ENCODE results near the gene TMEM143.
A peak's percentile ranks its signal among the peaks of the same experiment; 100 is the strongest.
"Not testable (repeated sequence)": the region's sequence is repeated elsewhere in the genome, so short reads cannot be mapped to it uniquely, and the experiment has no call there.

TMEM143 gene

GRCh38 chr19:48390188-48391099 lies 26.7 kb upstream of the TMEM143 start:
- DNase-seq: peak; percentile 62

GRCh38 chr19:48386981-48387380 lies 23.2 kb upstream of the TMEM143 start:
- no peak for DNase-seq

- no peak for DNase-seq
These were observed 21.8 kb upstream of the TMEM143 start for GRCh38 chr19:48385461-48386087.

GRCh38 chr19:48382286-48382685 lies 18.5 kb upstream of the TMEM143 start:
- no peak for DNase-seq

- no peak for DNase-seq
These were observed 17.6 kb upstream of the TMEM143 start for GRCh38 chr19:48381178-48381950.

DNA sequence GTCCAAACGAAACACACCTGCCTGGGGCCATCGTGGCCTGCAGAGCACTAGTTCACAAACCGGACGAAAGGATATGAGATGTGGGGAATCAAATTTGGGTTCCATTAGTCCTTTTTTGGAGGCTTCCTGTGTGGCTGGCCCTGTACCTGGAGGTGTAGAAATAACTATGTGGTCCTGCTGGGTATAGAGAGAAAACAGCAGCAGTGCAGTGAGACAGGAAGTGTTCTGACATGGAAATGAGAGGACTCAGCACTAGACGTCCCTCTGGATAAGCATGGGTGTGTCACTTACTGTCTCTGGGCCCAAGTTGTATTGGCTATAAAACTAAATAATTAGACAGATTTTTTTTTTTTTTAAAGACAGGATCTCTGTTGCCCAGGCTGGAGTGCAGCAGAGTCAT lies 15.3 kb upstream of the TMEM143 start:
- no peak for DNase-seq

DNA sequence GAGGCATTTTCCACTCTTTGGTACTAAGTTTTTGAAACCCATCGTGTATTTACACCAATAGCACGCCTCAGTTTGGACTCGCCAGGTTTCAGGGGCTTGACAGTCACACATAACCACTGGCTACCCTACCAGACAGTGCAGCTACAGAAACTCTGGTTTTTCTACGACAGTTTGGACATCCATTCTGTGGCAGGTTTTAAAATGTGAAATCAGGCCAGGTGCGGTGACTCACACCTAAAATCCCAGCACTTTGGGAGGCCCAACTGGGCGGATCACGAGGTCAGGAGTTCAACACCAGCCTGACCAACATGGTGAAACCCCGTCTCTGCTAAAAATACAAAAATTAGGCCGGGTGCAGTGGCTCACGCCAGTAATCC lies 14.4 kb upstream of the TMEM143 start:
- no peak for DNase-seq

DNA sequence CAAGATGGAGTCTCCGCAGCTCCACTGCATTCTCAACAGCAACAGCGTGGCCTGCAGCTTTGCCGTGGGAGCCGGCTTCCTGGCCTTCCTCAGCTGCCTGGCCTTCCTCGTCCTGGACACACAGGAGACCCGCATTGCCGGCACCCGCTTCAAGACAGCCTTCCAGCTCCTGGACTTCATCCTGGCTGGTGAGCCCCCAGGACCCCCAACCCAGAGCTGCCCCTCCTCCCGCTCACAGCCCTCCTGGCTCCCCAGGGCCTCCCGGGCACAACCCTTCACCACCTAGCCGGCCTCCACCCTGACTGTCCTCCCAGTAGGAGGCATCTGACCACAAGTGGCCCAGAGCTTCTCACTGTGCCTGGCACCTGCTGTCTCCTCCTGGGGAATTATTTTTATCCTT lies 9.8 kb upstream of the TMEM143 start:
- DNase-seq: no peak

DNA sequence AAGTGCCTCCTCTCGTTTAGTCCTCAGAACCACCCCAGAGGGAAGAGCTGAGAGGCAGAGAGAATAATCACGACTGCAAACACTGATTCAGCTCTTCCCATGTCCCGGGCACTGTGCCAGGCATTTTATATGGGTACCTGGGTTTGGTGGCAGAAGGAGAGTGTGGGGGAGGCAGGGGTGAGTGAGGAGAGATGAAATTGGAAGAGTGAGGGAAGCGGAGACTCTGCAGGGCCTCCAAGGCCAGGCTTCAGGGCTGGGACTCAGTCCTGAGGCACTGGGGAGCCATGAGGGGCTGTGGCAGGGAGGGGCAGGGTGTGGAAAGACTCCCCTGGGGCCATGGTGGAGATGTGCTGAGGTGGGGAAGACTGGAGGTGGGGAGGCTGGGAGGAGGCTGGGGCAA lies 9.2 kb upstream of the TMEM143 start:
- DNase-seq: no peak

DNA sequence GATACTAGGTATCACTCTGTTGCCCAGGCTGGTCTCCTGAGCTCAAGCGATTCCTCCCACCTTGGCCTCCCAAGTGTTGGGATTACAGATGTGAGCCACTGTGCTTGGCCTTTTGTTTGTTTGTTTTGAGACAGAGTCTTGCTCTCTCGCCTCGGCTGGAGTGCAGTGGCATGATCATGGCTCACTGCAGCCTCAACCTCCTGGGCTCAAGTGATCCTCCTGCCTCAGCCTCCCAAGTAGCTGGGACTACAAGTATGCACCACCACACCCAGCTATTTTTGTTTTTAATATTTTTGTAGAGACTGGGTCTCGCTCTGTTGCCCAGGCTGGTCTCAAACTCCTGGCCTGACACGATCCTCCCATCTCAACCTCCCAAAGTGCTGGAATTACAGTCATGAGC lies 8.0 kb upstream of the TMEM143 start:
- DNase-seq: not testable (repeated sequence)

GRCh38 chr19:48371367-48371766 lies 7.6 kb upstream of the TMEM143 start:
- no peak for DNase-seq

DNA sequence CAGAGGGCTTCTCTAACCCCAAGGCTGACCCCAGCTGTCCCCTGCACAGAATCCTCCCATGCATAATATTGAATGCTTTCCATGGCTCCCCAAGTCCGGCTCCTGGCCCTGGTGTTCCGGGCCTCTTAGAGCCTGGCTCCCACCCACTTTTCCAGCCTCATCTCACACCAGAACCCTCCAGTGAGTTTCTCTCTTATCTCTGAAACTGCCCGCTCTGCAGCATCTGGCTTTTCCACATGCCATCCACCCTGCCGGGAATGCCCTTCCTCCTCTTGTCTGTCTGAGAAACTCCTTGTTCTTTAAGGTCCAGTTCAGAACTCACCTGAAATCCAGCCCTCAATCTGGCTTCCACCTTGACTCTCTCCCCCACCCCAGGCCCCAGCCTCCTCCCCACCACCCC lies 7.2 kb upstream of the TMEM143 start:
- DNase-seq: no peak

- no peak for DNase-seq
These were observed 5.2 kb upstream of the TMEM143 start for GRCh38 chr19:48368936-48369335.

DNA sequence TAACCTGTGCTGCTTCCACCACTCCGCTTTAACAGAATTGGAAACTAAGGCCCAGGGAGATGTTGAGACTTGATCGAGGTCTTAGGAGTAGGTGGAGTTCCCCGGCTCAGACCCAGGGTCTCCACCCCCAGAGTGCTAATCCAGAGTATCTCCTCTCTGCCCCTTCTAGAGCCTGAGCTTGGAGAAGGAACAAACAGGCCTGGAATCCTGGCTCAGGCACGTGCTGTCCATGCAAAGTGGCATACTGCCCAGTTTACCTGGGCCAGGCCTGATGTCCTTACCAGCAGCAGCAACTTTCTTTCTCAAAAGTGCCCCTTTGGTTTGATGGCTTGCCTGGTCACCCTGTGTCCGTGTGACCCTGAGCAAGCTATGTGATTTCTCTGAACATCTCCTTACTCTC lies 4.1 kb upstream of the TMEM143 start:
- DNase-seq: no peak

DNA sequence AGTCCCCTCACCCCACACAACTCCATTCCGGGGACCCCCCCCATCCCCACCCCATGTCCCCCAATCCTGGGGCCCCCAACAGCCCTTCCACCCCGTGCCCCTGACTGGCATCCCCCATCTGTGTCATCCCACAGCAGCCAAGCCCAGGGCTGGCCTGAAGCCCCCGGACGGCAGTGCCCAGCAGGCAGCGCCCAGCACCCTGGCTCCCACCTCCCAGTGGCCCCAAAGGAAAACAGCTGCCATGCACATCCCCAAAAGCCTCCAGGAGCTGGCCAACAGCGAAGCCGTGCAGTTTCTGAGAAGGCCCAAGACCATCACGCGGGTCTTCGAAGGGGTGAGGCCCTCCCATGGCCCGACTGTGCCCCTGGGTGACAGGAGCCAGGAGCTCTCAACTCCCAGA lies 1.9 kb upstream of the TMEM143 start:
- no peak for DNase-seq

DNA sequence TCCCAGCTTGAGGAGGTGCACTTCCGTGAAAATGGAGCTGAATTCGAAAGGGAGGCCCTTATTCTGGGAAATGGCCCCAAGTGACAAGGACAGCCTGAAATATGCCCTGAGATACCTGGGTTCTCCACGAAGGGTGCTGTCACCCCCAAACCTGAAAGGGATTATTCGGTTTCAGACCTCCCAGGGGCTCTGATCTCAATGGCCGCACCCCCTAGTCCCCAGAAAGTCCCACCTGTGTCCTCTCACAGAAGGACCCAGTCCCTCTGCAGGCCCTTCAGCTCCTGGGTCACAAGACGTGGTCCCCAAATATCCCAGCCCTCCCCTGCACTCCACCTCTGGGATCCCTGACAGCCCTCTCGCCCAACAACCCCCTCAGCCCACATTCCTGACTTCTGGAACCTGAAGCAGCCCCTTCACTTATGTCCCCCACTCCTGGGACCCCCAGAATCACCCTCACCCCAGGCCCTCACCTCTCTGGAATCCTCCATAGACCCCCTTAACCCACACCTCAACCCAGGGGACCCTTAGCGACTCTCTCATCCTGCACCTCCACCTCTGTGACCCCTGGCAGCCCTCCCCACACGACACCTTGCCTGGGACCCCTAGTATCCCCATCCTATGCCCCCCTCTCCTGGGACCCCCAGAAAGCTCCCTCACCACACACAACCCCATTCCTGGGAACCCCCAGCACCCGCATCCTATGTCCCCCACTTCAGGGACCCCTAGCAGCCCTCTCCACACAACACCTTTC lies 1.0 kb upstream of the TMEM143 start:
- no peak for DNase-seq

DNA sequence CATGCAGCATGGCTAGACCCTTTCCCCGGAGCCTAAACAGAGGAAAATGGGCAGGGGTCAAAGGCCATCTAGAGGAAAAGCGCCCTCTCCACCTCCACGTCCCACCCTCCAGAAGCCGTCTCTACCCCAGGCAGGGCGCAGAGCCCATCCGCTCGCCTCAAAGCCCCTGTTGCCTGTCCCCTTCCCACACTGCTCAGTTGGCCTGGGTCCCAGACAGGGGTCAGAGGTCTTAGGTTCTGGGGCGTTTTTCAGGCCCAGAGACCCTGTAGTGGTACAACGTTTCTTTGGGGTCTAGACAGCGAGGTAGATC lies 285 bp downstream of the TMEM143 start:
- no peak for DNase-seq

GRCh38 chr19:48362716-48363499 lies 832 bp downstream of the TMEM143 start:
- peak; percentile 88 for DNase-seq

DNA sequence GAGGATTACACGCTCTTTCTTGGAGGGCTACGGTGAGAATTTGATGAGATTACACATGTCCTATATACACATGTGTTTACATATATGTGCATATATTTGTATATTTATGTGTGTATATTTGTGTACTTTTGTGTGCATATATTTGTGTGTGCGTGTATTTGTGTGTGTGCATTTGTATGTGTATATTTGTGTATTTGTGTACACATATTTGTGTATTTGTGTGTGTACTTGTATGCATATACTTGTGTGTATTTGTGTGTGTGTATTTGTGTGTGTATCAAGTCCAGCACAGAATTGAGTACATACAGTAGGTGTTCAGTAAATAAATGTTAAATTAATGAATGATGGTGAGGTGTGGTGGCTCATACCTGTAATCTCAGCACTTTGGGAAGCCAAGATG lies 1.8 kb downstream of the TMEM143 start:
- no peak for DNase-seq

- DNase-seq: no peak
These were observed 4.6 kb downstream of the TMEM143 start for GRCh38 chr19:48359123-48359522.

GRCh38 chr19:48355365-48355954 lies 8.3 kb downstream of the TMEM143 start:
- no peak for DNase-seq

Data from stimulated activated CD4-positive, alpha-beta T cell treated with anti-CD3 and anti-CD28 coated beads, Interleukin-4, amount 100 ng/mL, for 24 hours (primary cell).